GM19452 (cell line): Measurements from ENCODE around the gene B3GALNT2.

Experiments used
- ATAC-seq: cut with Tn5 transposase; IDR thresholded peaks from one replicate; pipeline ENCODE4 v1.9.1; 2021; ENCODE audit not compliant: unreplicated experiment

The B3GALNT2 gene

GRCh38 chr1:235411489-235412486 is 92.5 kb downstream of the B3GALNT2 start:
- ATAC-seq: no peak

GRCh38 chr1:235410467-235410866 is 93.8 kb downstream of the B3GALNT2 start:
- ATAC-seq: no peak

GRCh38 chr1:235409042-235409820 is 95.0 kb downstream of the B3GALNT2 start:
- no peak for ATAC-seq

- no peak for ATAC-seq
Observed at GRCh38 chr1:235408503-235408960, 95.7 kb downstream of the B3GALNT2 start.

GRCh38 chr1:235407419-235407818 is 96.8 kb downstream of the B3GALNT2 start:
- no peak for ATAC-seq

- ATAC-seq: no peak
Observed at GRCh38 chr1:235404190-235404589, 100.1 kb downstream of the B3GALNT2 start.

GRCh38 chr1:235403593-235403992 is 100.7 kb downstream of the B3GALNT2 start:
- ATAC-seq: no peak

GRCh38 chr1:235402457-235403200 is 101.6 kb downstream of the B3GALNT2 start:
- no peak for ATAC-seq

GRCh38 chr1:235401251-235401650 is 103.0 kb downstream of the B3GALNT2 start:
- no peak for ATAC-seq
